Thoracic aorta (tissue), 2 donors: ENCODE measurements around the gene CTNNBL1. TPM values are rescaled to one million over a fixed set of nuclear protein-coding genes. Genes with fewer than 3 reads are reported as not detected.

Experiments
- ATAC-seq: fragments of 150-250 bp; one replicate; pipeline ENCODE4 v1.8.0; 2017; ENCODE audit warnings: low read depth; ENCODE audit not compliant: insufficient number of reproducible peaks, low FRiP score
- DNase-seq: peaks from one replicate; pipeline ENCODE4 v3.0.0-alpha.2; 2020; ENCODE audit warnings: low spot score
- H3K27ac ChIP-seq, 2 donors: fragments of 200-600 bp; sonication (generic); 1 replicate in 1 of 2; 2 replicates in 1 of 2; pipeline ENCODE4 v1.5.1; 2016; ENCODE audit warnings: mild to moderate bottlenecking in 2 of 2, moderate library complexity in 2 of 2
- H3K27me3 ChIP-seq: fragments of 200-600 bp; sonication (generic); replicated peaks from 2 replicates; pipeline ENCODE4 v1.6.0; 2016; ENCODE audit warnings: mild to moderate bottlenecking; ENCODE audit not compliant: insufficient read depth
- H3K36me3 ChIP-seq: fragments of 200-600 bp; sonication (generic); one replicate; pipeline ENCODE4 v1.5.1; 2016
- H3K4me1 ChIP-seq, 2 donors: fragments of 200-600 bp; sonication (generic); 1 replicate in 1 of 2; 2 replicates in 1 of 2; pipeline versions ENCODE4 v1.5.1 to v1.6.0; 2016; ENCODE audit warnings: low read depth in 2 of 2, mild to moderate bottlenecking in 1 of 2; ENCODE audit not compliant: control insufficient read depth in 1 of 2
- H3K4me3 ChIP-seq: fragments of 200-600 bp; sonication (generic); 2 replicates; pipeline ENCODE4 v1.5.1; 2016; ENCODE audit warnings: mild to moderate bottlenecking
- H3K9me3 ChIP-seq: fragments of 200-600 bp; sonication (generic); 2 replicates; pipeline ENCODE4 v1.5.1; 2016
- CTCF ChIP-seq: fragments of 200-600 bp; sonication (generic); IDR thresholded peaks from one replicate; pipeline ENCODE4 v1.5.1; 2019; ENCODE audit warnings: antibody characterized with exemption
- total RNA-seq, 2 donors: library from RNA; depleted of rRNA; stranded (reverse); fragments of >200 nt; gene quantifications; one replicate each; pipeline versions ENCODE4 v1.1.0 to v1.2.3, GENCODE V29; 2016

CTNNBL1 gene
- total RNA-seq, 2 donors from 2014 or later, result 22.6 to 34.3 TPM

DNA sequence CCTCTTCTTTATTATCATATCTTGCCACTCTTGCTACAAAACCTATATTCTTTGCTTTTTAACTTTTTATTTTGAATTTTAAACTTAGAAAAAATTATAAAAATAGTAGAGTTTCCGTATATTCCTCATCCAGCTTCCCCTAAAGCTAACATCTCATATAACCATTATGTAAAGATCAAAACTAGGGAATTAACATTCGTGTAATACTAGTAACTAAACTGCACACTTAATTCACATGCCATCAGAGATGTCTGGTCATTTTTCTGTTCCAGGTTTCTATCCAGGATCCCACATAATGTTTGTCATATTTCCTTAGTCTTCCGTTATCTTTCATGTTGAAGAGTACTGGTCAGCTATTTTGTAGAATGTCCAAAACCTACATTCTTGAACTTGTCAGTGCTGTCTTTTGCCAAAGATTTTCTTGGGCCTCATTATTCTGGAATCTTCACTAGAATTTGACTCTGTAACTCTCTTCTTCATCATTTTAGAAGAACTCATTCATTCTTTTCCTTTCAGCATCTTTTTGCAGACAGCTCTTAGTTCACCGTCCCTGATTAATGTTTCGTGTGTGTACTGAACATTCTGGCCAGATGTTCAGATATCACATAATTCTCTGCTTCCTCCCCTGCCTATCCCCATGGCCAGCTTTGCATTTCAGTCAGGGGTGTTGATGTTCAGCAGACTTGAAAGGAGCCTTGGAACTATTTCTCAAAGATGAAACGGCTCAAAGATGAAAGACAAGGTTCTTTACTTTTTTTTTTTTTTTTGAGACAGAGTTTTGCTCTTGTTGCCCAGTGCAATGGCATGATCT, 9.4 kb downstream of the CTNNBL1 start:
- DNase-seq, result no peak
- no peaks in the 10 kb centered on the region for H3K27me3 ChIP-seq
- H3K27ac ChIP-seq, result no peak overlapping the region
- no peak for ATAC-seq
- H3K4me1 ChIP-seq, result peaks cover 4 to 8% of the 10 kb centered on the region in 2 donors
- no peaks in the 10 kb centered on the region for H3K9me3 ChIP-seq
- no peak for TF ChIP-seq CTCF
- no peaks in the 10 kb centered on the region for H3K36me3 ChIP-seq
- H3K4me3 ChIP-seq, result no peak overlapping the region

GRCh38 chr20:37704955-37705354, 11.1 kb downstream of the CTNNBL1 start:
- Histone ChIP-seq H3K27ac (no peak overlapping the region), H3K4me1 (no peaks in the 10 kb centered on the region), H3K36me3 (no peaks in the 10 kb centered on the region), H3K9me3 (no peaks in the 10 kb centered on the region), H3K27me3 (no peaks in the 10 kb centered on the region), H3K4me3 (no peak overlapping the region)
- TF ChIP-seq CTCF, result no peak
- DNase-seq, result no peak
- no peak for ATAC-seq

DNA sequence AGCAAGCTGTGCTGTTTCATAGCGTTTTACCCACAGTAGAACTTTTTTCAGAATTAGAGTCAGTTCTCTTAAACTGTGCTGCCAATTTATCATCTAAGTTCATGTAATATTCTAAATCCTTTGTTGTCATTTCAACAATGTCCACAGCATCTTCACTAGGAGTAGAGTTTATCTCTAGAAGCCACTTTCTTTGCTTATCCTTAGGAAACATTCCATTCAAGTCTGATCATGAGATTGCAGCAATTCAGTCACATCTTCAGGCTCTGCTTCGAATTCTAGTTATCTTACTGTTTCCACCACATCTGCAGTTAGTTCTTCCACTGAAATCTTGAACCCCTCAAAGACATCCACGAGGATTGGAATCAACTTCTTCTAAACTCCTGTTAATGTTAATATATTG, 12.5 kb downstream of the CTNNBL1 start:
- no peak for ATAC-seq
- H3K27me3 ChIP-seq, result no peaks in the 10 kb centered on the region
- H3K9me3 ChIP-seq, result no peaks in the 10 kb centered on the region

GRCh38 chr20:37711001-37711400, 17.2 kb downstream of the CTNNBL1 start:
- H3K4me1 ChIP-seq, result peaks cover 12 to 27% of the 10 kb centered on the region in 2 donors
- ATAC-seq, result no peak
- TF ChIP-seq CTCF, result no peak
- no peaks in the 10 kb centered on the region for H3K36me3 ChIP-seq
- no peak overlapping the region for H3K27ac ChIP-seq
- no peaks in the 10 kb centered on the region for H3K9me3 ChIP-seq
- H3K4me3 ChIP-seq, result no peak overlapping the region
- no peak for DNase-seq
- H3K27me3 ChIP-seq, result no peaks in the 10 kb centered on the region

More for the DNA sequence above, 12.5 kb downstream of the CTNNBL1 start:
- Histone ChIP-seq H3K4me1 (peaks cover 2 to 11% of the 10 kb centered on the region in 2 donors), H3K36me3 (no peaks in the 10 kb centered on the region), H3K27ac (no peak overlapping the region), H3K4me3 (no peak overlapping the region)
- TF ChIP-seq CTCF, result no peak
- no peak for DNase-seq

GRCh38 chr20:37711994-37712964, 18.4 kb downstream of the CTNNBL1 start:
- TF ChIP-seq CTCF, result no peak
- Histone ChIP-seq H3K27me3 (no peaks in the 10 kb centered on the region), H3K27ac (no peak overlapping the region), H3K36me3 (no peaks in the 10 kb centered on the region), H3K9me3 (no peaks in the 10 kb centered on the region), H3K4me3 (no peak overlapping the region), H3K4me1 (peaks cover 12 to 27% of the 10 kb centered on the region in 2 donors)
- ATAC-seq, result no peak
- no peak for DNase-seq
